H1 (cell line): Measurements from ENCODE around the gene SSX2IP. TPM values are rescaled to one million over a fixed set of nuclear protein-coding genes. Genes with fewer than 3 reads are reported as not detected.

Source experiments
- CTCF ChIA-PET: fragments of 300-600 bp; sonication (Branson Sonifier 250); formaldehyde crosslinking; loops from one replicate; lab custom pipeline; 2021; ENCODE audit not compliant: partially characterized antibody; lab: Charles Lee
- POLR2A ChIA-PET: fragments of 300-600 bp; sonication (Branson Sonifier 250); formaldehyde crosslinking; loops from one replicate; lab custom pipeline; 2021; ENCODE audit warnings: inconsistent platforms; ENCODE audit not compliant: partially characterized antibody; lab: Charles Lee
- DNase-seq, 2 experiments: peaks; one replicate each; pipeline versions ENCODE4 v3.0.0 to v3.0.0-alpha.2; 2010 to 2022; ENCODE audit warnings: low spot score in 2 of 2, low read depth in 1 of 2, mixed read lengths in 1 of 2
- FAIRE-seq: peaks from 2 replicates; lab custom pipeline; 2011; peaks lifted over from hg19 to GRCh38; lab: Jason Lieb, UNC
- H2AFZ ChIP-seq: 2 replicates; pipeline ENCODE4 v1.8.1; 2012; ENCODE audit warnings: low read length, inconsistent platforms
- H2AK5ac ChIP-seq: 2 replicates; pipeline ENCODE4 v1.6.1; 2013; ENCODE audit warnings: low read depth, low read length
- H2BK120ac ChIP-seq: replicated peaks from 2 replicates; pipeline ENCODE3; 2013; ENCODE audit warnings: low read depth, low read length, inconsistent platforms
- H2BK12ac ChIP-seq: 2 replicates; pipeline ENCODE4 v1.6.1; 2013; ENCODE audit warnings: low read depth, low read length
- H2BK15ac ChIP-seq: 2 replicates; pipeline ENCODE4 v1.6.1; 2013; ENCODE audit warnings: low read length
- H2BK20ac ChIP-seq: 2 replicates; pipeline ENCODE4 v1.6.1; 2013; ENCODE audit warnings: low read length
- H2BK5ac ChIP-seq: 2 replicates; pipeline ENCODE4 v1.6.1; 2013; ENCODE audit warnings: low read depth, low read length
- H3K14ac ChIP-seq: 2 replicates; pipeline ENCODE4 v1.6.1; 2013; ENCODE audit warnings: inconsistent platforms; ENCODE audit not compliant: insufficient read length
- H3K18ac ChIP-seq: 2 replicates; pipeline ENCODE4 v1.6.1; 2013; ENCODE audit warnings: low read length; ENCODE audit errors: extremely low read depth
- H3K23ac ChIP-seq: 2 replicates; pipeline ENCODE4 v1.6.1; 2013; ENCODE audit warnings: inconsistent platforms; ENCODE audit not compliant: insufficient read length
- H3K23me2 ChIP-seq: 2 replicates; pipeline ENCODE4 v1.6.1; 2013; ENCODE audit warnings: low read depth, low read length
- H3K27ac ChIP-seq: 2 replicates; pipeline ENCODE4 v1.6.1; 2011; ENCODE audit warnings: low read depth, low read length, inconsistent platforms
- H3K27me3 ChIP-seq, 4 experiments: replicated peaks in 1 of 4; 1 replicate in 1 of 4; 2 replicates in 3 of 4; pipeline versions ENCODE4 v1.6.1 to v1.8.1; 2011 to 2013; ENCODE audit warnings: low read length in 3 of 4, mild to moderate bottlenecking in 3 of 4, inconsistent platforms in 2 of 4, mixed read lengths in 2 of 4, moderate library complexity in 1 of 4; ENCODE audit not compliant: control insufficient read depth in 3 of 4, insufficient read depth in 3 of 4; ENCODE audit errors: extremely low read depth in 1 of 4
- H3K36me3 ChIP-seq, 4 experiments: 2 replicates each; pipeline versions ENCODE4 v1.6.1 to v1.8.1; 2011 to 2013; ENCODE audit warnings: mild to moderate bottlenecking in 4 of 4, low read length in 3 of 4, moderate library complexity in 2 of 4, control low read depth in 1 of 4, inconsistent platforms in 1 of 4; ENCODE audit not compliant: insufficient read depth in 4 of 4, control insufficient read depth in 2 of 4
- H3K4ac ChIP-seq: replicated peaks from 2 replicates; pipeline ENCODE3; 2013; ENCODE audit warnings: low read length, low read depth, mixed read lengths, inconsistent platforms; ENCODE audit not compliant: insufficient read length
- H3K4me1 ChIP-seq, 4 experiments: replicated peaks in 1 of 4; 1 replicate in 1 of 4; 2 replicates in 3 of 4; pipeline versions ENCODE4 v1.6.1 to v1.8.1; 2011 to 2013; ENCODE audit warnings: low read length in 3 of 4, inconsistent platforms in 2 of 4, mixed read lengths in 1 of 4; ENCODE audit not compliant: insufficient read depth in 4 of 4, control insufficient read depth in 3 of 4
- H3K4me2 ChIP-seq, 2 experiments: 2 replicates each; pipeline versions ENCODE4 v1.6.1 to v1.8.1; 2011 to 2013; ENCODE audit warnings: low read depth in 2 of 2, low read length in 2 of 2, control low read depth in 1 of 2, inconsistent platforms in 1 of 2, mild to moderate bottlenecking in 1 of 2; ENCODE audit not compliant: insufficient read depth in 1 of 2
- H3K4me3 ChIP-seq, 4 experiments: fragments of 200-600, 300-600 bp in 1 of 4; sonication (generic), shearing (Covaris generic), sonication (Bioruptor Twin) in 1 of 4; 2 replicates each; pipeline versions ENCODE4 v1.5.1 to v1.8.1; 2011 to 2016; ENCODE audit warnings: low read length in 4 of 4, low read depth in 3 of 4, control low read depth in 2 of 4, inconsistent platforms in 2 of 4, mild to moderate bottlenecking in 2 of 4, mixed read lengths in 1 of 4, moderate library complexity in 1 of 4; ENCODE audit not compliant: insufficient read depth in 2 of 4; ENCODE audit errors: extremely low read depth in 1 of 4
- H3K56ac ChIP-seq: replicated peaks from 2 replicates; pipeline ENCODE3; 2013; ENCODE audit warnings: low read depth, mild to moderate bottlenecking, mixed read lengths, low read length, inconsistent platforms; ENCODE audit not compliant: insufficient read length
- H3K79me1 ChIP-seq: 2 replicates; pipeline ENCODE4 v1.6.1; 2013; ENCODE audit warnings: low read depth, low read length, control low read depth
- H3K79me2 ChIP-seq, 2 experiments: 2 replicates each; pipeline versions ENCODE4 v1.6.1 to v1.8.1; 2012 to 2013; ENCODE audit warnings: low read length in 2 of 2, mild to moderate bottlenecking in 2 of 2, inconsistent platforms in 1 of 2; ENCODE audit not compliant: insufficient read depth in 2 of 2, control insufficient read depth in 1 of 2
- H3K9ac ChIP-seq, 4 experiments: replicated peaks in 1 of 4; 1 replicate in 1 of 4; 2 replicates in 3 of 4; pipeline versions ENCODE4 v1.6.1 to v1.8.1; 2011 to 2013; ENCODE audit warnings: low read depth in 3 of 4, low read length in 3 of 4, control low read depth in 2 of 4, mild to moderate bottlenecking in 2 of 4, moderate library complexity in 2 of 4, inconsistent platforms in 1 of 4; ENCODE audit errors: extremely low read depth in 1 of 4
- H3K9me3 ChIP-seq, 2 experiments: 2 replicates each; pipeline versions ENCODE4 v1.6.1 to v1.8.1; 2012 to 2013; ENCODE audit warnings: mild to moderate bottlenecking in 2 of 2, moderate library complexity in 2 of 2, control low read depth in 1 of 2, inconsistent platforms in 1 of 2, low read depth in 1 of 2, low read length in 1 of 2, mixed read lengths in 1 of 2; ENCODE audit not compliant: insufficient read depth in 2 of 2
- H4K20me1 ChIP-seq, 2 experiments: replicated peaks in 1 of 2; 2 replicates each; pipeline versions ENCODE3 to v1.8.1; 2011 to 2013; ENCODE audit warnings: inconsistent platforms in 2 of 2, low read length in 2 of 2, mild to moderate bottlenecking in 1 of 2; ENCODE audit not compliant: insufficient read depth in 2 of 2, control insufficient read depth in 1 of 2
- H4K5ac ChIP-seq: 2 replicates; pipeline ENCODE4 v1.6.1; 2013; ENCODE audit warnings: low read length, low read depth, mixed read lengths, inconsistent platforms; ENCODE audit not compliant: insufficient read length
- H4K8ac ChIP-seq: 2 replicates; pipeline ENCODE4 v1.8.0; 2013; ENCODE audit warnings: mild to moderate bottlenecking, moderate library complexity, low read length, inconsistent platforms; ENCODE audit not compliant: insufficient read depth; ENCODE audit errors: extremely low read depth
- H4K91ac ChIP-seq: replicated peaks from 2 replicates; pipeline ENCODE3; 2013; ENCODE audit warnings: low read length, mixed read lengths, inconsistent platforms; ENCODE audit not compliant: insufficient read length
- ATF3 ChIP-seq: IDR thresholded peaks from 2 replicates; pipeline ENCODE4 v1.6.1; 2011; ENCODE audit warnings: low read depth, mild to moderate bottlenecking, low read length; ENCODE audit not compliant: insufficient read depth
- EGR1 ChIP-seq: IDR thresholded peaks from 2 replicates; pipeline ENCODE4 v1.6.1; 2011; ENCODE audit warnings: low read depth, low read length, borderline replicate concordance
- EP300 ChIP-seq, 2 experiments: IDR thresholded peaks; 1 replicate in 1 of 2; 2 replicates in 1 of 2; pipeline ENCODE4 v1.6.1; 2011 to 2012; ENCODE audit warnings: low read depth in 2 of 2, low read length in 2 of 2, mild to moderate bottlenecking in 2 of 2, borderline replicate concordance in 1 of 2, inconsistent platforms in 1 of 2, moderate library complexity in 1 of 2
- NRF1 ChIP-seq: IDR thresholded peaks from 2 replicates; pipeline ENCODE4 v1.6.1; 2011; ENCODE audit warnings: mild to moderate bottlenecking, low read depth, low read length, improper control_type of control experiment
- SAP30 ChIP-seq: fragments of 300-600 bp; sonication (generic); IDR thresholded peaks from 2 replicates; pipeline ENCODE4 v1.7.1; 2012; ENCODE audit warnings: low read length, moderate library complexity, mild to moderate bottlenecking, inconsistent platforms; ENCODE audit not compliant: insufficient read depth, insufficient replicate concordance
- SIN3A ChIP-seq, 2 experiments: IDR thresholded peaks in 1 of 2; conservative IDR thresholded peaks in 1 of 2; 2 replicates each; pipeline ENCODE4 v1.6.1; 2011 to 2012; ENCODE audit warnings: low read length in 2 of 2, improper control_type of control experiment in 1 of 2, low read depth in 1 of 2, mild to moderate bottlenecking in 1 of 2
- YY1 ChIP-seq: IDR thresholded peaks from 2 replicates; pipeline ENCODE4 v1.6.1; 2011; ENCODE audit warnings: low read depth, mild to moderate bottlenecking, low read length
- WGBS, 2 experiments: shearing (Covaris generic) in 1 of 2; methylation state at CpG; one replicate each; pipeline versions ENCODE4 v1.1.6 to v1.1.7; 2013 to 2015; ENCODE audit warnings: low lambda C conversion rate in 2 of 2, mixed read lengths in 2 of 2, inconsistent platforms in 1 of 2, low coverage in 1 of 2, missing lambda C conversion rate in 1 of 2; ENCODE audit not compliant: insufficient replicate concordance in 2 of 2, insufficient coverage in 1 of 2, insufficient read length in 1 of 2; ENCODE audit errors: extremely low coverage in 1 of 2, missing lambda C conversion rate in 1 of 2; 5-methylcytosine and 5-hydroxymethylcytosine counted together
- polyA plus RNA-seq, 7 experiments: library from polyadenylated mRNA; depleted of rRNA in 3 of 7; stranded (reverse) in 5 of 7; unstranded in 2 of 7; fragments of >200 nt in 5 of 7; fragments of 200-250 nt in 2 of 7; gene quantifications; 1 replicate in 5 of 7; 2 replicates in 1 of 7; 4 replicates in 1 of 7; pipeline versions ENCODE4 v1.2.1 to v1.2.3, GENCODE V29; 2011 to 2013; ENCODE audit warnings: missing spikeins in 2 of 7, mixed read lengths in 2 of 7
- total RNA-seq: library from RNA; stranded (reverse); fragmentation: NEBNext Ultra II Directional; extraction: Animal tissue kit (Norgen Biotek cat#: 25700); gene quantifications from 2 replicates; pipeline ENCODE4 v1.2.1, GENCODE V29; 2021

The SSX2IP gene
- total and polyA plus RNA-seq, 2 of the 8 experiments (the other 6 are each of a cell fraction or from before 2014, with no cell fraction given): 4.0 to 31.3 TPM

- TF ChIP-seq SIN3A (conservative IDR thresholded peaks at IDR 0.05 in 1 of 2, IDR thresholded peaks at IDR 0.05 in 1 of 2; ENCODE audit: low read depth in 1 of 2, low read length in 2 of 2) (no peak), NRF1 (no peak), ATF3 (no peak), EGR1 (no peak), EP300 (IDR thresholded peaks at IDR 0.05; ENCODE audit: borderline replicate concordance in 1 of 2, low read depth in 2 of 2, low read length in 2 of 2) (no peak), YY1 (no peak), SAP30 (no peak)
- H4K91ac ChIP-seq: no peak overlapping the region
- no peak overlapping the region for H2BK15ac ChIP-seq
- H3K9me3 ChIP-seq: no peaks in the 10 kb centered on the region
- no peak overlapping the region for H2AK5ac ChIP-seq
- no peak overlapping the region for H2BK20ac ChIP-seq
- whole genome bisulfite sequencing, 2 experiments: 91% methylated on average over 6 of the region's 6 CpGs; no CpG with 5 or more reads in 1 of the 2 experiments
- no peak overlapping the region for H4K8ac ChIP-seq
- no peak overlapping the region for H3K27ac ChIP-seq
- H2AFZ ChIP-seq: no peak overlapping the region
- H2BK12ac ChIP-seq: no peak overlapping the region
- H3K4me2 ChIP-seq: no peak overlapping the region
- H3K27me3 ChIP-seq: no peaks in the 10 kb centered on the region
- no peak overlapping the region for H3K23ac ChIP-seq
- no peak overlapping the region for H2BK120ac ChIP-seq
- H3K79me2 ChIP-seq: no peaks in the 10 kb centered on the region
- no peak overlapping the region for H3K4me3 ChIP-seq
- ChIA-PET POLR2A (interaction anchor here (0.7 to 1.3 kb wide), 3 partner anchors 10 to 86 kb away, joined by 3 read pairs; no protein-coding TSS in a partner anchor), CTCF (interaction anchor here (1.0 to 2.2 kb wide), 8 partner anchors 10 to 261 kb away, joined by 3 to 6 read pairs (median 4); no protein-coding TSS in a partner anchor)
- H2BK5ac ChIP-seq: no peak overlapping the region
- H3K23me2 ChIP-seq: no peaks in the 10 kb centered on the region
- H4K20me1 ChIP-seq: no peaks in the 10 kb centered on the region
- H3K36me3 ChIP-seq: peaks cover 0 to 14% (median 3%) of the 10 kb centered on the region in 4 experiments; a peak in 3 of 8 replicates
- no peak overlapping the region for H3K56ac ChIP-seq
- no peaks in the 10 kb centered on the region for H3K79me1 ChIP-seq
- no peak overlapping the region for H3K9ac ChIP-seq
- H4K5ac ChIP-seq: no peak overlapping the region
- DNase-seq (no peak), FAIRE-seq (no peak)
- no peak overlapping the region for H3K18ac ChIP-seq
- H3K4me1 ChIP-seq: no peaks in the 10 kb centered on the region
- no peak overlapping the region for H3K4ac ChIP-seq
- H3K14ac ChIP-seq: no peak overlapping the region
Observed at GRCh38 chr1:84643183-84643582, 47.1 kb downstream of the SSX2IP start.
